Measurements from ENCODE around the gene RUNX1.
A peak's percentile ranks its signal among the peaks of the same experiment; 100 is the strongest.

Gene RUNX1

GRCh38 chr21:34782506-34783360, 266.4 kb downstream of the RUNX1 start:
- DNase-seq (ENCODE audit: low spot score): no peak

DNA sequence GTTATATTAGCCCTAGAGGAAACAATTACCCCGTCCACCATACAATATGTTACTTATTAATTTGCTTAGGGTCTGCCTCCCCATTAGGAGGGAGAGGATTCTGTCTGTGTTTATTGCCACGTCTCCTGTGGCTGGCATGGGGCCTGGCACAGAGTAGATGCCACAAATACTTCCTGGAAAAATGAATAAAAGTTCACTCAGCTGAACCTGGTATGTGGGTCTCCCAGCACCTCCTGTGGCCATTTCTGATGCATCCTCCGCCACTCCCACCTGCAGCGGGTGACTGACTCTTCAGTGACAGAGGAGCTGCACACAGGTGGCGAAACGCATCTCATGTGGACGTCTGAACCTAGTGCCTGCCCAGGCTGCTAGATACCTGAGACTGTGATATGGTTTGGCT, 267.6 kb downstream of the RUNX1 start:
- no peak for DNase-seq (ENCODE audit: low spot score)

GRCh38 chr21:34779860-34780259, 269.2 kb downstream of the RUNX1 start:
- no peak for DNase-seq (ENCODE audit: low spot score)

DNA sequence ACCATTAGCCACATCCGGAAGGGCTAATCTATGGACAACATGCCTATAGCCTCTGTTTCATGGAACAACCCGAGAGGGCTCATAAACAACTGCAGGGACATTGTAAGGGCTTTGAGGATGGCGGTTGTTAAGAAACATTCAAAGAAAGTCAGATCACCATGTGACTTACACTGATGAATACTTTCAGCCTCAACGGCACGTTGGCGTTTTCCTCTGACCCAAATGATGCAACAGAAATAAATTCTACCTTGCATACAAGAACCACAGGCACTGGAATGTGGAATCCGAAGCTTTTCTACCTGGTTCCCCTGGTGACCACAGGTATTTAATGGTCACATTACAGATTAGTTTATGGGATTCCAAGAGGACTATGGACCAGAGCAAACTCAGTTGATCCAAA, 273.3 kb downstream of the RUNX1 start:
- DNase-seq (ENCODE audit: low spot score): no peak

GRCh38 chr21:34774750-34775149, 274.4 kb downstream of the RUNX1 start:
- DNase-seq (ENCODE audit: low spot score): no peak

DNA sequence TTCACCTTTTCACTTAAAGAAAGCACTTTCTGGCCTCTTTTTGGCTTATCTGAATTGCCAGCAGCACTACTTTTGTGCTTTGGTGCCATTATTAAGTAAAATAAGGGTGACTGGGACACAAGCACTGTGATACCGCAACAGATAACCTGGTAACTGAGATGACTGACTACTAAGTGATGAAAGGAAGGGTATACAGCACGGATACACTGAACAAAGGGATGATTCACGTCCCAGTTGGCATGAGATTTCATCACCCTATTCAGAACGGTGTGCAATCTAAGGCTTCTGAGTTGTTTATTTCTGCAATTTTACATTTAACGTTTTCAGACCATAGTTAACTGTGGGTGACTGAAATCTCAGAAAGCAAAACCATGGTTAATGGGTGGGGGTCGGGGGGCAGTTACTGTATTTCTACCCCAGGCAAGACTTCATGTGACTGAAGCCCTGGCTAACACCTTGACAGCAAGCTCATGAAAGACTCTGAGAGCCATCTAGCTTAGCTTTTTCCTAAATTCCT, 277.5 kb downstream of the RUNX1 start:
- DNase-seq (ENCODE audit: low spot score): no peak

DNA sequence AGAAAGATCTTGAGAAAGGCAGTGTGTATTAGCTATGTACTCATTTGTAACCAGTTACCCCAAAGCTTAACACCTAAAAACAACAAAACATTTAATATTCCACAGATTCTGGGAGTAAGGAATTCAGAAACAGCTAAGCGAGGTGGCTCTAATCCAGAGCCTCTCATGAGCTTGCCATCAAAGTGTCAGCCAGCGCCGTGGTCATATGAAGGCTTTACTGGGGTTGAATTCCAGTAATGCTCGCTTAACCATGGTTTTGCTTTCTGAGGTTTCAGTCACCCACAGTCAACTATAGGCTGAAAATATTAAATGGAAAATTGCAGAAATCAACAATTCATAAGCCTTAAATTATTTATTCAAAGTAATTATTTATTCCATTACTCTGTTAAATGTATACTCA, 278.5 kb downstream of the RUNX1 start:
- no peak for DNase-seq (ENCODE audit: low spot score)

DNA sequence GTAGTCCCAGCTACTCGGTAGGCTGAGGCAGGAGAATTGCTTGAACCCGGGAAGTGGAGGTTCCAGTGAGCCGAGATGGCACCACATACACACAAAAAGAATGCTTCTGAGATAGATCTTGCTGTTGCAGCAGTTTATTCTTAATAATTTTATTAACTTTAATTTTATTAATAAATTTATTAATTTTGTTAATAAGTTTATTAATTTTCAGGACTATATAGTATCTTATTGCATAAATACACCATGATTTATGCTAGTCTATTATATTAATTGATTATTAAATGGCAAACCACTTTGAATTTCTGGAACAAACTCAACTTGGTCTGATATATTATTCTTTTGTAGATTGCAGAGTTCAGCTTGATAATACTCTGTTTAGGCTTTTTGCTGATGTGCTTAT, 280.8 kb downstream of the RUNX1 start:
- DNase-seq (ENCODE audit: low spot score): no peak

DNA sequence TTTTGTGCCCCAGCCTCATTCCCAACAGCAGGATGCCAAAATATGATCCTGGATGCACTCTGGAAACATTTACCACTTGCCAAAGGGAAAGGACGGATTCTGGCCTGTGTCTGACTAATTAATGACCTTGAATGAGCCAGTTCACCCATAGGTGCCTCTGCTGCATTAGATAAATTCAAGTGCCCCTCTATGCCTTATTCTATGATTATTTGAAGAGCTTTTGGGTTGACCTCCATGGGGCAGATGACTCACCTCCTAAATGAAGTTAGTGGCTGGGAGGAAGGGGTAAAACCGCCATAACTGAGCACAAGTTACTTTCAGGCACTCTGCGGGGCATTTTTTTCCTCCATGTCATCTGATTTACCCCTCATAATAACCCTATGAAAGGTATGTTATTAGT, 282.2 kb downstream of the RUNX1 start:
- DNase-seq (ENCODE audit: low spot score): no peak

- no peak for DNase-seq (ENCODE audit: low spot score)
Measured at GRCh38 chr21:34765619-34766018, 283.5 kb downstream of the RUNX1 start.

GRCh38 chr21:34764715-34765284, 284.3 kb downstream of the RUNX1 start:
- no peak for DNase-seq (ENCODE audit: low spot score)

DNA sequence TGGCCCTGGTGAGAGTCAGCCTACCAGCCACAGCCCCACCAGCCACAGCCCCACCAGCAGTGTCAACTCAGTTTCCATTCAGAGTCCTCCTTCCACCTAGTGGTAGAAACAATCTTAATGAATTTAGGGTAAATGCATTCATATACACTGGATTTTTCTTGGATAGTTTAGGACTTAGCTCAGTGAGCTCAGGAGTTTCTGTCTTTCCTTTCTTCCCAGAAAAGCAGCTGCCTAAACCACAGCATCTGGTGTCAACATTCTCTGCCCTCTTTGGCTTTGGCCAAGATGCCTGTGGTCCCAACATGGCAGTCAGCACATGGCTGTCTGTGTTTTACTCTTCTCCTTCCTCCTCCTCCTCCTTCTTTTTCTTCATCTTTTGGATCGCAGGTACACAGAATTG, 286.3 kb downstream of the RUNX1 start:
- no peak for DNase-seq (ENCODE audit: low spot score)

DNA sequence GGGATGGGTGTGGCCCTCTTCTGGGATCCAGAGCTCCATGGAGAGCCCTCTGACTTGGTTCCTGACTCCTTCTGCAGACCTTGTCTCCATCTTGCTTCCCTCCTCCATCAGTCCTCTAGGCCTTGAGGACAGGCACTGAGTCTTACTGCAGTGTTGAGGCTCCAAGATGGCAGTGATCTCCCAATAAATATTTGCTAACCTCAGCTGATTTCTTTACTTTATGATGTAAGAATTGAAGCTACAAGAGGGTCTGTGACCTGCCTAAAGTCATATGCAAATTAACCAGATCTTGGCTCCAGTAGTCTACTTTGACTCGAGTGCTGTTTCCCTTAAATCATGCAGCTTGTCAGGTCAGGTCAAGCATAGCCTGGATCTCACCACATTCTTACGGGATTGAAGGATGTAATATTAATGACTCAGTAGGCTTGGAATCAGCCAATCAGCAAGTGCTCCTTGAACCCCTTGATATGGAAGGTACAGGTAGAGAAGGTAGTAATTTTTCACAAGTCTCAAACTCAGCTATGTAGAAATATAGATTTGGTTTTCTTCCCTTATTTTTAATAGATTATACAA, 287.3 kb downstream of the RUNX1 start:
- DNase-seq (ENCODE audit: low spot score): no peak

- no peak for DNase-seq (ENCODE audit: low spot score)
Measured at GRCh38 chr21:34754690-34755647, 294.1 kb downstream of the RUNX1 start.

- no peak for DNase-seq (ENCODE audit: low spot score)
Measured at GRCh38 chr21:34748862-34749261, 300.2 kb downstream of the RUNX1 start.

GRCh38 chr21:34745557-34746255, 303.4 kb downstream of the RUNX1 start:
- peak; percentile 69 for DNase-seq (ENCODE audit: low spot score)

DNA sequence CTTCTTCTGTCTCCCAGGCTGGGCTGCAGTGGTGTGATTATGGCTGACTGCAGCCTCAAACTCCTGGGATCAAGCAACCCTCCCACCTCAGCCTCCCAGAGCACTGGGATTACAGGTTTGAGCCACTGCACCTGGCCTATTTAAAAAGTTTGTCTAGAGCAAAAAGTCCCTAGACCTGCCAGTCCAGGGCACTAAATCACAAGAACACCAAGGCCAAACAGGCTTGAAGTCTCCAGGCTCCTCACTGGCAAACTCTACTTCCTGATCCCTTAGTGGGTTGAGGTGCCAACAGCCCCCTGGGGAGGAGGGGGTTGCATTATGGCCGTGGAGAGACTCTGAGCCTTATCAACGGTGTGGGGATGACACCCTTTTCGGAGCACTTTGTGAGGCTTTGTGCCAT, 304.3 kb downstream of the RUNX1 start:
- DNase-seq (ENCODE audit: low spot score): no peak

DNA sequence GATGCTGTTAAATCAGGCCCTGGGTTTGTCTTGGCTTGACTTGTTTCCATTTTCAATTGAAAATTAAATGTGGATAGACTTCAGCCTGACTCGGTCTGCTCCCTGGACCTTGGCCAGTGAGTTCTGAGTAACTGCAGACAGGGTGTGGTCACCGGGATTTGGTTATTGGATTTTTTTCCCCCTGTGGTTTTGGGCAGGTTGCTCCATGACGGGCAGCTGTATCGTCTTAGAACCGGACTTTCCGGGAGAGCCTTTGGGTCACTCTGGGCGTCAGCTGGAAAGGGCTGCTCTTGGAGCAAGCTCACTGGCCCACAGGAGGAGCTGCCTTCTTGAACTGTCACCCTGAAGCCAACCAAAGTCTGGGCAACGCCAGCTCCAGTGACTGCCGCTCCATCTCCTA, 305.3 kb downstream of the RUNX1 start:
- DNase-seq (ENCODE audit: low spot score): no peak

- no peak for DNase-seq (ENCODE audit: low spot score)
Measured at GRCh38 chr21:34743285-34743684, 305.8 kb downstream of the RUNX1 start.

DNA sequence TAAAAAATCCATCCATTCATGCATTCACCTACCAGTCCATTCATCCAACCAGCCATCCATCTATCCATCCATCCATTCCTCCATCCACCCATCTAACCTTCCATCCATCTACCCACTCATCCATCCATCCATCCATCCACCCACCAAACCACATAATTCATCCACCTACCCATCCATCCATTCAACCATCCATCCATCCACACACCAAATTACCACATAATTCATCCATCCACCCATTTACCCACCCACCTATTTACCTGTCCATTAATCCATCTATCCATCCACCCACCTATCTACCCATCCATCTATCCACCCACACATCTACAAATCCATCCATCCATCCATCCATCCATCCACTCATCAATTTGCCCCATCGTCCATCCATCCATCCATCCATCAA, 308.9 kb downstream of the RUNX1 start:
- DNase-seq (ENCODE audit: low spot score): no peak

Data from pons (tissue), 1 donor.